Stimulated activated memory B cell treated with anti-CD40 and anti-IgM and Interleukin-4, amounts not matched to agents 10 μg/mL and 1 μg/mL and 100 μg/mL, for 72 hours (primary cell): ENCODE measurements around the gene IFIT3.
A peak's percentile ranks its signal among the peaks of the same experiment; 100 is the strongest.

ENCODE experiments used
- ATAC-seq: fragments of 150-1000 bp; cut with Tn5 transposase; 2 replicates; pipeline ENCODE4 v1.10.0; 2021
- H3K27ac Mint-ChIP-seq: one replicate; pipeline ENCODE4 v1.8.0; 2022; ENCODE audit warnings: mild to moderate bottlenecking, mixed read lengths
- H3K27me3 Mint-ChIP-seq: one replicate; pipeline ENCODE4 v1.8.0; 2022; ENCODE audit warnings: mixed read lengths
- H3K36me3 Mint-ChIP-seq: one replicate; pipeline ENCODE4 v1.8.0; 2022; ENCODE audit warnings: mixed read lengths
- H3K4me1 Mint-ChIP-seq: one replicate; pipeline ENCODE4 v1.8.0; 2022; ENCODE audit warnings: mixed read lengths
- H3K4me3 Mint-ChIP-seq: one replicate; pipeline ENCODE4 v1.8.0; 2022; ENCODE audit warnings: mild to moderate bottlenecking, moderate library complexity, mixed read lengths
- H3K9me3 Mint-ChIP-seq: one replicate; pipeline ENCODE4 v1.8.0; 2022; ENCODE audit warnings: mixed read lengths

The IFIT3 gene

GRCh38 chr10:89297791-89298190, 30.0 kb upstream of the IFIT3 start:
- no peak for ATAC-seq
- H3K9me3 Mint-ChIP-seq, result peaks cover 2% of the 10 kb centered on the region
- H3K27me3 Mint-ChIP-seq, result no peaks in the 10 kb centered on the region
- no peaks in the 10 kb centered on the region for H3K36me3 Mint-ChIP-seq
- peak overlapping the region; percentile 83 for H3K27ac Mint-ChIP-seq
- H3K4me1 Mint-ChIP-seq, result peaks cover 36% of the 10 kb centered on the region
- no peak overlapping the region for H3K4me3 Mint-ChIP-seq

- H3K27ac Mint-ChIP-seq, result no peak overlapping the region
- H3K27me3 Mint-ChIP-seq, result no peaks in the 10 kb centered on the region
- no peak overlapping the region for H3K4me3 Mint-ChIP-seq
- no peaks in the 10 kb centered on the region for H3K36me3 Mint-ChIP-seq
- no peak for ATAC-seq
- peaks cover 49% of the 10 kb centered on the region for H3K4me1 Mint-ChIP-seq
- H3K9me3 Mint-ChIP-seq, result peaks cover 2% of the 10 kb centered on the region
These were observed 28.8 kb upstream of the IFIT3 start for GRCh38 chr10:89299031-89299430.

GRCh38 chr10:89301232-89301631, 26.6 kb upstream of the IFIT3 start:
- Mint-ChIP-seq H3K4me1 (peaks cover 56% of the 10 kb centered on the region), H3K36me3 (peaks cover 10% of the 10 kb centered on the region), H3K4me3 (peak overlapping the region; percentile 84), H3K27me3 (no peaks in the 10 kb centered on the region), H3K9me3 (peaks cover 2% of the 10 kb centered on the region), H3K27ac (peak overlapping the region; percentile 96)
- ATAC-seq, result peak; percentile 71

- peak within 1 kb of the TSS; percentile 84 for H3K4me3 Mint-ChIP-seq
- peak within 1 kb of the TSS; percentile 96 for H3K27ac Mint-ChIP-seq
- H3K27me3 Mint-ChIP-seq, result no peaks in the 10 kb centered on the region
- H3K9me3 Mint-ChIP-seq, result peaks cover 2% of the 10 kb centered on the region
- peak; percentile 93 for ATAC-seq
- H3K36me3 Mint-ChIP-seq, result peaks cover 16% of the 10 kb centered on the region
- peaks cover 53% of the 10 kb centered on the region for H3K4me1 Mint-ChIP-seq
These were observed 25.9 kb upstream of the IFIT3 start, which contains the start of gene IFIT2 for GRCh38 chr10:89301721-89302445. Gene IFIT2 (plus strand): TSS chr10:89302046. CDS start chr10:89302124, 78 bp downstream.

GRCh38 chr10:89302625-89303024, 25.2 kb upstream of the IFIT3 start:
- Mint-ChIP-seq H3K4me1 (peaks cover 53% of the 10 kb centered on the region), H3K4me3 (peak overlapping the region; percentile 84), H3K27me3 (no peaks in the 10 kb centered on the region), H3K27ac (peak overlapping the region; percentile 96), H3K36me3 (peaks cover 24% of the 10 kb centered on the region), H3K9me3 (peaks cover 2% of the 10 kb centered on the region)
- ATAC-seq, result no peak

GRCh38 chr10:89303161-89303560, 24.6 kb upstream of the IFIT3 start:
- Mint-ChIP-seq H3K36me3 (peaks cover 29% of the 10 kb centered on the region), H3K4me3 (peak overlapping the region; percentile 84), H3K4me1 (peaks cover 49% of the 10 kb centered on the region), H3K9me3 (peaks cover 2% of the 10 kb centered on the region), H3K27ac (peak overlapping the region; percentile 96), H3K27me3 (no peaks in the 10 kb centered on the region)
- ATAC-seq, result no peak

- Mint-ChIP-seq H3K27me3 (no peaks in the 10 kb centered on the region), H3K27ac (peak overlapping the region; percentile 96), H3K36me3 (peaks cover 33% of the 10 kb centered on the region), H3K4me1 (peaks cover 49% of the 10 kb centered on the region), H3K9me3 (no peaks in the 10 kb centered on the region), H3K4me3 (no peak overlapping the region)
- no peak for ATAC-seq
These were observed 23.8 kb upstream of the IFIT3 start for GRCh38 chr10:89304026-89304425.

- ATAC-seq, result no peak
- no peaks in the 10 kb centered on the region for H3K9me3 Mint-ChIP-seq
- H3K36me3 Mint-ChIP-seq, result peaks cover 36% of the 10 kb centered on the region
- no peak overlapping the region for H3K4me3 Mint-ChIP-seq
- H3K4me1 Mint-ChIP-seq, result peaks cover 49% of the 10 kb centered on the region
- no peaks in the 10 kb centered on the region for H3K27me3 Mint-ChIP-seq
- H3K27ac Mint-ChIP-seq, result no peak overlapping the region
These were observed 23.4 kb upstream of the IFIT3 start for GRCh38 chr10:89304446-89304845.

GRCh38 chr10:89304925-89305324, 22.9 kb upstream of the IFIT3 start:
- no peak overlapping the region for H3K4me3 Mint-ChIP-seq
- no peaks in the 10 kb centered on the region for H3K9me3 Mint-ChIP-seq
- ATAC-seq, result no peak
- no peaks in the 10 kb centered on the region for H3K27me3 Mint-ChIP-seq
- peaks cover 36% of the 10 kb centered on the region for H3K36me3 Mint-ChIP-seq
- peaks cover 49% of the 10 kb centered on the region for H3K4me1 Mint-ChIP-seq
- H3K27ac Mint-ChIP-seq, result no peak overlapping the region

GRCh38 chr10:89305766-89306433, 21.9 kb upstream of the IFIT3 start:
- no peaks in the 10 kb centered on the region for H3K27me3 Mint-ChIP-seq
- H3K9me3 Mint-ChIP-seq, result no peaks in the 10 kb centered on the region
- H3K4me3 Mint-ChIP-seq, result no peak overlapping the region
- peaks cover 48% of the 10 kb centered on the region for H3K4me1 Mint-ChIP-seq
- no peak for ATAC-seq
- H3K36me3 Mint-ChIP-seq, result peaks cover 36% of the 10 kb centered on the region
- H3K27ac Mint-ChIP-seq, result no peak overlapping the region

GRCh38 chr10:89306434-89307268, 21.1 kb upstream of the IFIT3 start:
- Mint-ChIP-seq H3K4me3 (no peak overlapping the region), H3K9me3 (no peaks in the 10 kb centered on the region), H3K27ac (no peak overlapping the region), H3K4me1 (peaks cover 42% of the 10 kb centered on the region), H3K36me3 (peaks cover 36% of the 10 kb centered on the region), H3K27me3 (no peaks in the 10 kb centered on the region)
- ATAC-seq, result no peak

GRCh38 chr10:89307269-89307577, 20.6 kb upstream of the IFIT3 start:
- no peaks in the 10 kb centered on the region for H3K9me3 Mint-ChIP-seq
- ATAC-seq, result no peak
- H3K27me3 Mint-ChIP-seq, result no peaks in the 10 kb centered on the region
- no peak overlapping the region for H3K27ac Mint-ChIP-seq
- H3K4me3 Mint-ChIP-seq, result no peak overlapping the region
- H3K4me1 Mint-ChIP-seq, result peaks cover 39% of the 10 kb centered on the region
- H3K36me3 Mint-ChIP-seq, result peaks cover 36% of the 10 kb centered on the region

- H3K27me3 Mint-ChIP-seq, result no peaks in the 10 kb centered on the region
- H3K4me3 Mint-ChIP-seq, result no peak overlapping the region
- no peak for ATAC-seq
- peaks cover 36% of the 10 kb centered on the region for H3K36me3 Mint-ChIP-seq
- H3K4me1 Mint-ChIP-seq, result peaks cover 29% of the 10 kb centered on the region
- no peak overlapping the region for H3K27ac Mint-ChIP-seq
- H3K9me3 Mint-ChIP-seq, result no peaks in the 10 kb centered on the region
These were observed 19.5 kb upstream of the IFIT3 start for GRCh38 chr10:89308266-89308665.

GRCh38 chr10:89308736-89309135, 19.1 kb upstream of the IFIT3 start:
- Mint-ChIP-seq H3K9me3 (no peaks in the 10 kb centered on the region), H3K27ac (no peak overlapping the region), H3K27me3 (no peaks in the 10 kb centered on the region), H3K36me3 (peaks cover 36% of the 10 kb centered on the region), H3K4me1 (peaks cover 24% of the 10 kb centered on the region), H3K4me3 (no peak overlapping the region)
- no peak for ATAC-seq
